IMR-90 (cell line): ENCODE measurements around the gene PPWD1. TPM values are rescaled to one million over a fixed set of nuclear protein-coding genes. Genes with fewer than 3 reads are reported as not detected.
"Not testable (repeated sequence)": the region's sequence is repeated elsewhere in the genome, so short reads cannot be mapped to it uniquely, and the experiment has no call there.

Source experiments
- ATAC-seq: fragments of 200-7000 bp; cut with Tn5 transposase; 2 replicates; pipeline ENCODE4 v1.9.1; 2020; ENCODE audit warnings: low read depth, mild to moderate bottlenecking, moderate library complexity
- BruUV-seq: library from RNA; stranded (reverse); fragments of 400-500 nt; replicated peaks from 2 replicates; lab custom pipeline; 2021; lab: Mats Ljungman, UMichigan
- CTCF ChIA-PET: fragments of 300-600 bp; formaldehyde crosslinking; extraction: SDS; loops from one replicate; lab custom pipeline; 2021; ENCODE audit warnings: antibody characterized with exemption; lab: Yijun Ruan, JAX
- POLR2A ChIA-PET: fragments of 300-600 bp; sonication (Branson Sonifier 250); formaldehyde crosslinking; loops from one replicate; lab custom pipeline; 2022; ENCODE audit warnings: antibody characterized with exemption; ENCODE audit not compliant: unreplicated experiment; lab: Charles Lee
- DNase-seq: peaks from one replicate; pipeline ENCODE4 v3.0.0; 2013
- H2AFZ ChIP-seq: replicated peaks from 2 replicates; pipeline ENCODE3; 2013; ENCODE audit warnings: low read length, mild to moderate bottlenecking; ENCODE audit not compliant: poor library complexity
- H2AK5ac ChIP-seq: 2 replicates; pipeline ENCODE4 v1.6.1; 2013; ENCODE audit warnings: low read depth, low read length, inconsistent platforms
- H2AK9ac ChIP-seq: replicated peaks from 2 replicates; pipeline ENCODE3; 2013; ENCODE audit warnings: mild to moderate bottlenecking, low read depth, low read length, moderate library complexity; ENCODE audit not compliant: poor library complexity
- H2BK120ac ChIP-seq: 2 replicates; pipeline ENCODE4 v1.6.1; 2013; ENCODE audit warnings: low read depth, low read length, inconsistent platforms
- H2BK15ac ChIP-seq: 3 replicates; pipeline ENCODE4 v1.6.1; 2013; ENCODE audit warnings: low read depth, low read length, inconsistent platforms
- H2BK20ac ChIP-seq: 2 replicates; pipeline ENCODE4 v1.6.1; 2013; ENCODE audit warnings: low read depth, mild to moderate bottlenecking, inconsistent platforms, low read length, moderate library complexity
- H2BK5ac ChIP-seq: 2 replicates; pipeline ENCODE4 v1.6.1; 2013; ENCODE audit warnings: mild to moderate bottlenecking, low read depth, low read length, inconsistent platforms; ENCODE audit not compliant: poor library complexity, severe bottlenecking
- H3K14ac ChIP-seq: replicated peaks from 2 replicates; pipeline ENCODE4 v1.6.1; 2013; ENCODE audit warnings: low read depth, low read length, inconsistent platforms
- H3K18ac ChIP-seq: 2 replicates; pipeline ENCODE4 v1.6.1; 2013; ENCODE audit warnings: low read depth, low read length, control low read depth
- H3K23ac ChIP-seq: 2 replicates; pipeline ENCODE4 v1.6.1; 2013; ENCODE audit warnings: low read depth, low read length, inconsistent platforms
- H3K27ac ChIP-seq: 2 replicates; pipeline ENCODE4 v1.5.1; 2013; ENCODE audit warnings: mild to moderate bottlenecking, control low read depth, low read length; ENCODE audit not compliant: insufficient read depth
- H3K27me3 ChIP-seq: 2 replicates; pipeline ENCODE4 v1.6.1; 2013; ENCODE audit warnings: low read length; ENCODE audit not compliant: control insufficient read depth, insufficient read depth
- H3K36me3 ChIP-seq: 2 replicates; pipeline ENCODE4 v1.6.1; 2013; ENCODE audit warnings: low read length, mixed read lengths; ENCODE audit not compliant: control insufficient read depth, insufficient read depth
- H3K4ac ChIP-seq: 2 replicates; pipeline ENCODE4 v1.6.1; 2013; ENCODE audit warnings: low read depth, low read length, inconsistent platforms
- H3K4me1 ChIP-seq: 2 replicates; pipeline ENCODE4 v1.6.1; 2013; ENCODE audit warnings: low read length, mixed read lengths; ENCODE audit not compliant: control insufficient read depth, insufficient read depth
- H3K4me2 ChIP-seq: 2 replicates; pipeline ENCODE4 v1.6.1; 2013; ENCODE audit warnings: low read depth, mild to moderate bottlenecking, control low read depth, low read length, moderate library complexity
- H3K4me3 ChIP-seq: 2 replicates; pipeline ENCODE4 v1.5.1; 2013; ENCODE audit warnings: low read depth, mild to moderate bottlenecking, control low read depth, low read length, moderate library complexity; ENCODE audit not compliant: insufficient read depth
- H3K56ac ChIP-seq: 2 replicates; pipeline ENCODE4 v1.6.1; 2013; ENCODE audit warnings: low read length, inconsistent platforms; ENCODE audit not compliant: insufficient read depth; ENCODE audit errors: extremely low read depth
- H3K79me1 ChIP-seq, 2 experiments: 2 replicates each; pipeline ENCODE4 v1.6.1; 2013; ENCODE audit warnings: low read length in 2 of 2, inconsistent platforms in 1 of 2, low read depth in 1 of 2
- H3K9ac ChIP-seq: 2 replicates; pipeline ENCODE4 v1.6.1; 2013; ENCODE audit warnings: low read depth, low read length, control low read depth
- H3K9me1 ChIP-seq: 2 replicates; pipeline ENCODE4 v1.6.1; 2013; ENCODE audit warnings: low read length, inconsistent platforms; ENCODE audit not compliant: insufficient read depth
- H3K9me3 ChIP-seq: 2 replicates; pipeline ENCODE4 v1.6.1; 2013; ENCODE audit warnings: low read length; ENCODE audit not compliant: control insufficient read depth, insufficient read depth
- H4K20me1 ChIP-seq: 2 replicates; pipeline ENCODE4 v1.6.1; 2013; ENCODE audit warnings: low read length, inconsistent platforms; ENCODE audit not compliant: insufficient read depth
- H4K5ac ChIP-seq: 2 replicates; pipeline ENCODE4 v1.6.1; 2013; ENCODE audit warnings: mild to moderate bottlenecking, low read depth, low read length, control low read depth
- H4K8ac ChIP-seq, 2 experiments: 2 replicates each; pipeline ENCODE4 v1.6.1; 2013; ENCODE audit warnings: low read depth in 2 of 2, low read length in 2 of 2, control low read depth in 1 of 2, inconsistent platforms in 1 of 2
- H4K91ac ChIP-seq: 2 replicates; pipeline ENCODE4 v1.6.1; 2013; ENCODE audit warnings: low read depth, low read length, inconsistent platforms; ENCODE audit not compliant: insufficient read depth
- CEBPB ChIP-seq: IDR thresholded peaks from 2 replicates; pipeline ENCODE4 v1.6.1; 2012; ENCODE audit warnings: low read depth, low read length, improper control_type of control experiment
- MXI1 ChIP-seq: IDR thresholded peaks from 2 replicates; pipeline ENCODE4 v1.6.1; 2012; ENCODE audit warnings: low read depth, mild to moderate bottlenecking, low read length, moderate library complexity, borderline replicate concordance
- WGBS, 2 experiments: methylation state at CpG; one replicate each; pipeline versions ENCODE4 v1.1.5 to v1.1.7; 2013; ENCODE audit warnings: missing lambda C conversion rate in 2 of 2; ENCODE audit not compliant: insufficient read length in 1 of 2; ENCODE audit errors: extremely low coverage in 2 of 2; 5-methylcytosine and 5-hydroxymethylcytosine counted together
- dilution Hi-C: fragments of 300-500 bp; cut with HindIII; formaldehyde crosslinking; loops from one replicate; pipeline ENCODE4 v1.14.3; 2018; ENCODE audit warnings: low sequenced_read_pairs; ENCODE audit not compliant: unreplicated experiment
- in situ Hi-C: fragments of 300-500 bp; cut with MboI; formaldehyde crosslinking; loops from 3 replicates; pipeline ENCODE4 v1.14.3; 2019; ENCODE audit warnings: low sequenced_read_pairs, inconsistent platforms, mixed read lengths
- intact Hi-C: fragments of 100-400 bp; cut with micrococcal nuclease; formaldehyde crosslinking; loops from 2 replicates; pipeline ENCODE4 v1.10.0; 2022
- polyA plus RNA-seq, 3 experiments: library from polyadenylated mRNA; depleted of rRNA; stranded (reverse); fragments of >200 nt; gene quantifications; 2 replicates each; pipeline ENCODE4 v1.2.3, GENCODE V29; 2012; ENCODE audit warnings: low replicate concordance in 1 of 3
- total RNA-seq: library from RNA; depleted of rRNA; stranded (reverse); fragments of >200 nt; gene quantifications from 2 replicates; pipeline ENCODE4 v1.2.3, GENCODE V29; 2012

Gene PPWD1
- total and polyA plus RNA-seq, 2 of the 4 experiments (the other 2 are of a cell fraction): 12.5 to 17.9 TPM

GRCh38 chr5:65620021-65620420, 56.9 kb downstream of the PPWD1 start:
- Histone ChIP-seq H3K9me1 (0 out of 2 replicates have a peak, but pooled peaks cover 2% of the 10 kb centered on the region), H3K4me3 (no peak overlapping the region), H4K91ac (no peak overlapping the region), H3K27ac (no peak overlapping the region), H3K79me1 (peaks cover 15 to 34% of the 10 kb centered on the region in 2 experiments), H3K4ac (no peak overlapping the region), H3K9me3 (no peaks in the 10 kb centered on the region), H3K4me1 (no peaks in the 10 kb centered on the region), H2BK15ac (no peak overlapping the region), H3K56ac (no peak overlapping the region), H3K18ac (no peak overlapping the region), H3K14ac (no peak overlapping the region), H2AFZ (no peak overlapping the region), H4K8ac (no peak overlapping the region), H2BK120ac (no peak overlapping the region), H2AK5ac (no peak overlapping the region), H4K5ac (no peak overlapping the region), H3K9ac (no peak overlapping the region), H2BK20ac (no peak overlapping the region), H2BK5ac (no peak overlapping the region), H4K20me1 (peaks cover 7% of the 10 kb centered on the region; the same call in 1 of the 2 replicates), H3K36me3 (peaks cover 7% of the 10 kb centered on the region), H3K4me2 (no peak overlapping the region), H3K23ac (no peak overlapping the region), H2AK9ac (no peak overlapping the region), H3K27me3 (no peaks in the 10 kb centered on the region)
- no CpG with 5 or more reads among the region's 4 CpGs for WGBS, 2 experiments
- TF ChIP-seq CEBPB: 0 out of 2 replicates have a peak, but pooled peaks have one; percentile 36
- no peak for TF ChIP-seq MXI1
- in situ Hi-C loops: no loop called here
- DNase-seq (no peak), ATAC-seq (no peak)
- intact Hi-C loops: loop anchor here (10.0 kb wide), 1 partner anchor 525 kb away; the partner anchor contains the start of gene SREK1
- dilution Hi-C loops: no loop called here
- BruUV-seq: no TSS peak
- ChIA-PET POLR2A (no interaction called here), CTCF (no interaction called here)

- H3K23ac ChIP-seq, dilution Hi-C loops, H2BK120ac ChIP-seq, H3K4me1 ChIP-seq, H3K4ac ChIP-seq, ATAC-seq, H2BK20ac ChIP-seq, H4K5ac ChIP-seq, DNase-seq, H3K9ac ChIP-seq, H4K20me1 ChIP-seq, H3K56ac ChIP-seq, H4K8ac ChIP-seq, in situ Hi-C loops, H3K18ac ChIP-seq, BruUV-seq, H3K27me3 ChIP-seq, H3K36me3 ChIP-seq, H2BK5ac ChIP-seq, H3K14ac ChIP-seq, H3K4me3 ChIP-seq, H2AK9ac ChIP-seq, H3K27ac ChIP-seq, H3K4me2 ChIP-seq, H3K9me1 ChIP-seq, H2AK5ac ChIP-seq, POLR2A ChIA-PET, H4K91ac ChIP-seq, H2AFZ ChIP-seq, CTCF ChIA-PET, H3K9me3 ChIP-seq, H2BK15ac ChIP-seq: not testable (repeated sequence)
- H3K79me1 ChIP-seq: peaks cover 11 to 41% of the 10 kb centered on the region in 2 experiments
- no CpG with 5 or more reads among the region's 4 CpGs for WGBS, 2 experiments
- intact Hi-C loops: loop anchor here (10.0 kb wide), 1 partner anchor 523 kb away; the partner anchor contains the start of gene SREK1
Measured at GRCh38 chr5:65621961-65622360, 58.9 kb downstream of the PPWD1 start.
